ENCODE data around the gene ZNF521.

ZNF521 gene

DNA sequence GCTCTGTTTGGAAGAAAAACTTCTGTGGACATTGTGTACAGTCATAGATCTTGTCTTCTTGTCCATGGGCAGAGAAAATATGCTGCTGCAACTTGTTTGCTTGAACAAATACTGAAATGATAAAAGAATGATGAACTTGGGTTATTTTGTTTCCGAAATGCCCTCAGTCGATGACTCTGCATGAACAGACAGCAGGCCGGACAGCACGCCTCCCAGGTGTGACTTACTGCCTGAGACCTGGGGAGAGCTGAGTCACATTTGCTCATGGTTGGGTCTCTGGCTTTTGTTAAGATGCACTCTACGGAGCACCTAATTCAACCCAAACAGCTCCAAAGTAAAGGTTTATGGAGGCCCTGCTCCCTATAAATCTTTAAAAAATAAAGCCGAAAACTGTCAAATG is 262.5 kb downstream of the ZNF521 start:
- Histone ChIP-seq H3K9ac (ENCODE audit: insufficient read length, low read depth) (no peak overlapping the region), H3K36me3 (ENCODE audit: insufficient read depth, insufficient read length, low read length) (no peaks in the 10 kb centered on the region), H3K4me1 (ENCODE audit: insufficient read depth, insufficient read length) (no peaks in the 10 kb centered on the region), H3K9me3 (ENCODE audit: insufficient read depth, low read length) (no peaks in the 10 kb centered on the region), H3K4me3 (ENCODE audit: insufficient read length, low read depth) (no peak overlapping the region), H3K27me3 (ENCODE audit: insufficient read depth, insufficient read length) (no peaks in the 10 kb centered on the region)
- TF ChIP-seq ZNF274 (IDR thresholded peaks at IDR 0.05; ENCODE audit: low read depth, low read length) (no peak), YY1 (IDR thresholded peaks at IDR 0.05; ENCODE audit: insufficient read depth, insufficient read length) (no peak), SUZ12 (IDR thresholded peaks at IDR 0.05; ENCODE audit: extremely low read depth, insufficient read depth, insufficient read length) (no peak)
- no peak for DNase-seq (ENCODE audit: low read depth, low spot score)

DNA sequence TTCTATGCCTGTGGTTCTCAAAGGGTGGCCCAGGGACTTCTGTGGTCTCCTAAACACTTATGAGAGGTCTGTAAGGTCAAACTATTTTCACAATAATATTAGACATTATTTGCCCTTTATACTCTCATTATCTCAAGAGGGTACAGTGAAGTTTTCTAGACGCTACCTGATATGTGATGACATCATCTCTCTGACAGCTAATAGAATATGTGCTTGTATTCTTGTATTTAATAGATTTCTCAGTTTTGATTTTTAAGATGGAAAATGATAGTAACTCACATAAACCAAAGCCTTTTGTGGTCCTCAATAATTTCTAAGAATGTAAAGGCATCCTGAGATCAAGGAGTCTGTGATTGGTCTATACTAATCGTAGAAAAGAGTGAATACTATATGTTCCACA is 265.1 kb downstream of the ZNF521 start:
- TF ChIP-seq ZNF274 (IDR thresholded peaks at IDR 0.05; ENCODE audit: low read depth, low read length) (no peak), YY1 (IDR thresholded peaks at IDR 0.05; ENCODE audit: insufficient read depth, insufficient read length) (no peak), SUZ12 (IDR thresholded peaks at IDR 0.05; ENCODE audit: extremely low read depth, insufficient read depth, insufficient read length) (no peak)
- Histone ChIP-seq H3K4me1 (ENCODE audit: insufficient read depth, insufficient read length) (no peaks in the 10 kb centered on the region), H3K9me3 (ENCODE audit: insufficient read depth, low read length) (no peaks in the 10 kb centered on the region), H3K27me3 (ENCODE audit: insufficient read depth, insufficient read length) (no peaks in the 10 kb centered on the region), H3K36me3 (ENCODE audit: insufficient read depth, insufficient read length, low read length) (no peaks in the 10 kb centered on the region), H3K4me3 (ENCODE audit: insufficient read length, low read depth) (no peak overlapping the region), H3K9ac (ENCODE audit: insufficient read length, low read depth) (no peak overlapping the region)
- DNase-seq (ENCODE audit: low read depth, low spot score) = no peak

- no peak for TF ChIP-seq ZNF274 (IDR thresholded peaks at IDR 0.05; ENCODE audit: low read depth, low read length)
- TF ChIP-seq YY1 (IDR thresholded peaks at IDR 0.05; ENCODE audit: insufficient read depth, insufficient read length) = no peak
- TF ChIP-seq SUZ12 (IDR thresholded peaks at IDR 0.05; ENCODE audit: extremely low read depth, insufficient read depth, insufficient read length) = no peak
- no peaks in the 10 kb centered on the region for H3K9me3 ChIP-seq (ENCODE audit: insufficient read depth, low read length)
- no peak for DNase-seq (ENCODE audit: low read depth, low spot score)
- no peaks in the 10 kb centered on the region for H3K27me3 ChIP-seq (ENCODE audit: insufficient read depth, insufficient read length)
- H3K4me1 ChIP-seq (ENCODE audit: insufficient read depth, insufficient read length) = no peaks in the 10 kb centered on the region
- H3K4me3 ChIP-seq (ENCODE audit: insufficient read length, low read depth) = no peak overlapping the region
- no peaks in the 10 kb centered on the region for H3K36me3 ChIP-seq (ENCODE audit: insufficient read depth, insufficient read length, low read length)
- H3K9ac ChIP-seq (ENCODE audit: insufficient read length, low read depth) = no peak overlapping the region
These were observed 271.0 kb downstream of the ZNF521 start for GRCh38 chr18:25081001-25081400.

- Histone ChIP-seq H3K4me1 (ENCODE audit: insufficient read depth, insufficient read length) (no peaks in the 10 kb centered on the region), H3K9me3 (ENCODE audit: insufficient read depth, low read length) (no peaks in the 10 kb centered on the region), H3K36me3 (ENCODE audit: insufficient read depth, insufficient read length, low read length) (no peaks in the 10 kb centered on the region), H3K9ac (ENCODE audit: insufficient read length, low read depth) (no peak overlapping the region), H3K27me3 (ENCODE audit: insufficient read depth, insufficient read length) (no peaks in the 10 kb centered on the region), H3K4me3 (ENCODE audit: insufficient read length, low read depth) (no peak overlapping the region)
- no peak for TF ChIP-seq SUZ12 (IDR thresholded peaks at IDR 0.05; ENCODE audit: extremely low read depth, insufficient read depth, insufficient read length)
- no peak for TF ChIP-seq ZNF274 (IDR thresholded peaks at IDR 0.05; ENCODE audit: low read depth, low read length)
- DNase-seq (ENCODE audit: low read depth, low spot score) = no peak
These were observed 271.8 kb downstream of the ZNF521 start for GRCh38 chr18:25080211-25080610.

- Histone ChIP-seq H3K36me3 (ENCODE audit: insufficient read depth, insufficient read length, low read length) (no peaks in the 10 kb centered on the region), H3K4me1 (ENCODE audit: insufficient read depth, insufficient read length) (no peaks in the 10 kb centered on the region), H3K9ac (ENCODE audit: insufficient read length, low read depth) (no peak overlapping the region), H3K27me3 (ENCODE audit: insufficient read depth, insufficient read length) (no peaks in the 10 kb centered on the region), H3K9me3 (ENCODE audit: insufficient read depth, low read length) (no peaks in the 10 kb centered on the region), H3K4me3 (ENCODE audit: insufficient read length, low read depth) (no peak overlapping the region)
- no peak for TF ChIP-seq ZNF274 (IDR thresholded peaks at IDR 0.05; ENCODE audit: low read depth, low read length)
- no peak for TF ChIP-seq YY1 (IDR thresholded peaks at IDR 0.05; ENCODE audit: insufficient read depth, insufficient read length)
- no peak for TF ChIP-seq SUZ12 (IDR thresholded peaks at IDR 0.05; ENCODE audit: extremely low read depth, insufficient read depth, insufficient read length)
- DNase-seq (ENCODE audit: low read depth, low spot score) = no peak
These were observed 273.8 kb downstream of the ZNF521 start for GRCh38 chr18:25077944-25078723.

GRCh38 chr18:25077038-25077943 is 274.7 kb downstream of the ZNF521 start:
- no peaks in the 10 kb centered on the region for H3K9me3 ChIP-seq (ENCODE audit: insufficient read depth, low read length)
- DNase-seq (ENCODE audit: low read depth, low spot score) = no peak
- H3K9ac ChIP-seq (ENCODE audit: insufficient read length, low read depth) = no peak overlapping the region
- TF ChIP-seq ZNF274 (IDR thresholded peaks at IDR 0.05; ENCODE audit: low read depth, low read length) (no peak), SUZ12 (IDR thresholded peaks at IDR 0.05; ENCODE audit: extremely low read depth, insufficient read depth, insufficient read length) (no peak), YY1 (IDR thresholded peaks at IDR 0.05; ENCODE audit: insufficient read depth, insufficient read length) (no peak)
- no peak overlapping the region for H3K4me3 ChIP-seq (ENCODE audit: insufficient read length, low read depth)
- H3K36me3 ChIP-seq (ENCODE audit: insufficient read depth, insufficient read length, low read length) = no peaks in the 10 kb centered on the region
- no peaks in the 10 kb centered on the region for H3K4me1 ChIP-seq (ENCODE audit: insufficient read depth, insufficient read length)
- H3K27me3 ChIP-seq (ENCODE audit: insufficient read depth, insufficient read length) = no peaks in the 10 kb centered on the region

DNA sequence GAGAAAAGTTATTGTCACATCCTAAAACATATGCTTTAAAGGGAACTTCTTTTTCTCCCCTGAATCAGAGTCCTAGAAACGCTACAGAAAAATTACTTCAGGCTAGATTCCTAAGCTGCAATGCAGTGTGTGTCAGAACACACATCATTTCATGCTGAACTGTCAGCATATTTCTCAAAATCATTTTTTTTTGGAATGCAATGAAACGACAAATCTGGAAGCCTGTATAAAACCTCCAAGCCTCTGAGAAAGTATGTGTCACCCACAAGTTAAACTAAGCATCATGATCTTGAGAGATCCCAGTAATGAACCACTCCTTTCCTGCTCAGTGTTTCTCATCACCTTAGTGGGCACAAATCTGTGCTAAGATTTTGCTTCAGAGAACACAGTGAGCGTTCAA is 276.2 kb downstream of the ZNF521 start:
- H3K9ac ChIP-seq (ENCODE audit: insufficient read length, low read depth) = no peak overlapping the region
- H3K4me3 ChIP-seq (ENCODE audit: insufficient read length, low read depth) = no peak overlapping the region
- no peaks in the 10 kb centered on the region for H3K27me3 ChIP-seq (ENCODE audit: insufficient read depth, insufficient read length)
- H3K36me3 ChIP-seq (ENCODE audit: insufficient read depth, insufficient read length, low read length) = no peaks in the 10 kb centered on the region
- no peaks in the 10 kb centered on the region for H3K4me1 ChIP-seq (ENCODE audit: insufficient read depth, insufficient read length)
- no peak for TF ChIP-seq ZNF274 (IDR thresholded peaks at IDR 0.05; ENCODE audit: low read depth, low read length)
- TF ChIP-seq SUZ12 (IDR thresholded peaks at IDR 0.05; ENCODE audit: extremely low read depth, insufficient read depth, insufficient read length) = no peak
- TF ChIP-seq YY1 (IDR thresholded peaks at IDR 0.05; ENCODE audit: insufficient read depth, insufficient read length) = no peak
- no peak for DNase-seq (ENCODE audit: low read depth, low spot score)
- H3K9me3 ChIP-seq (ENCODE audit: insufficient read depth, low read length) = no peaks in the 10 kb centered on the region
